Activated CD8-positive, alpha-beta T cell treated with anti-CD3 and anti-CD28 coated beads for 36 hours (primary cell): ENCODE data around the gene CFAP92. TPM values are rescaled to one million over a fixed set of nuclear protein-coding genes. Genes with fewer than 3 reads are reported as not detected.
A peak's percentile ranks its signal among the peaks of the same experiment; 100 is the strongest.
"Not testable (repeated sequence)": the region's sequence is repeated elsewhere in the genome, so short reads cannot be mapped to it uniquely, and the experiment has no call there.

Source experiments
- ATAC-seq: fragments of 200-7000 bp; cut with Tn5 transposase; one replicate; pipeline ENCODE4 v1.10.0; 2021; ENCODE audit warnings: mild to moderate bottlenecking, moderate library complexity
- CTCF ChIA-PET: fragments of 350-600 bp; sonication (Branson Sonifier 250); formaldehyde crosslinking; loops from one replicate; lab custom pipeline; 2021; ENCODE audit warnings: antibody characterized with exemption; lab: Charles Lee
- POLR2A ChIA-PET: fragments of 350-600 bp; sonication (Branson Sonifier 250); formaldehyde crosslinking; loops from one replicate; lab custom pipeline; 2021; ENCODE audit warnings: antibody characterized with exemption; lab: Charles Lee
- DNase-seq: peaks from one replicate; pipeline ENCODE4 v3.0.0-alpha.2; 2020
- H3K27ac Mint-ChIP-seq: one replicate; pipeline ENCODE4 v1.8.0; 2021; ENCODE audit warnings: mild to moderate bottlenecking, mixed read lengths
- H3K27me3 Mint-ChIP-seq: one replicate; pipeline ENCODE4 v1.8.0; 2021; ENCODE audit warnings: mixed read lengths
- H3K36me3 Mint-ChIP-seq: one replicate; pipeline ENCODE4 v1.8.0; 2021; ENCODE audit warnings: low read depth, mixed read lengths
- H3K4me1 Mint-ChIP-seq: one replicate; pipeline ENCODE4 v1.8.0; 2021; ENCODE audit warnings: low read depth, mixed read lengths
- H3K4me3 Mint-ChIP-seq: one replicate; pipeline ENCODE4 v1.8.0; 2021; ENCODE audit warnings: mild to moderate bottlenecking, moderate library complexity, mixed read lengths
- H3K9me3 Mint-ChIP-seq: one replicate; pipeline ENCODE4 v1.8.0; 2021; ENCODE audit warnings: mixed read lengths
- CTCF ChIP-seq: fragments of 200-600 bp; IDR thresholded peaks from one replicate; pipeline ENCODE4 v1.8.0; 2022; ENCODE audit warnings: antibody characterized with exemption, mild to moderate bottlenecking
- intact Hi-C: fragments of 100-400 bp; cut with micrococcal nuclease; formaldehyde crosslinking; loops from one replicate; pipeline ENCODE4 v1.10.0; 2022
- total RNA-seq, 2 experiments: library from RNA; stranded (reverse); gene quantifications; one replicate each; pipeline ENCODE4 v1.2.3, GENCODE V29; 2021

Gene CFAP92
- total RNA-seq, 2 experiments from 2014 or later: 0.38 to 0.83 TPM

DNA sequence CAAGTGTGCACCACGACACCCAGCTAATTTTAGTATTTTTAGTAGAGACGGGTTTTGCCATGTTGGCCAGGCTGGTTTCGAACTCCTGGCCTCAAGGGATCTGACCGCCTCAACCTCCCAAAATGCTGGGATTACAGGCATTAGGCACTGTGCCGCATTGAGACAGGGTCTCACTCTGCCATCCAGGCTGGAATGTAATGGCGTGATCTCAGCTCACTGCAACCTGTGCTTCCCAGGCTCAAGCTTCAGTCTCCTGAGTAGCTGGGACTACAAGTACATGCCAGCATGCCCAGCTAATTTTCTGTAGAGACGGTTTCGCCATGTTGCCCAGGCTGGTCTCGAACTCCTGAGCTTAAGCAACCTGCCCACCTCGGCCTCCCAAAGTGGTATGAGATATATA is 62.8 kb downstream of the CFAP92 start:
- TF ChIP-seq CTCF: no peak
- peaks cover 6% of the 10 kb centered on the region for H3K9me3 Mint-ChIP-seq
- intact Hi-C loops: no loop called here
- CTCF ChIA-PET: interaction anchor here (1.1 kb wide), 1 partner anchor 85 kb away, joined by 3 read pairs; no protein-coding TSS in a partner anchor
- H3K4me1 Mint-ChIP-seq: no peaks in the 10 kb centered on the region
- DNase-seq (no peak), ATAC-seq (no peak)
- H3K36me3 Mint-ChIP-seq: no peaks in the 10 kb centered on the region
- H3K27me3 Mint-ChIP-seq: no peaks in the 10 kb centered on the region
- POLR2A ChIA-PET: no interaction called here
- H3K4me3 Mint-ChIP-seq: no peak overlapping the region
- H3K27ac Mint-ChIP-seq: no peak overlapping the region

DNA sequence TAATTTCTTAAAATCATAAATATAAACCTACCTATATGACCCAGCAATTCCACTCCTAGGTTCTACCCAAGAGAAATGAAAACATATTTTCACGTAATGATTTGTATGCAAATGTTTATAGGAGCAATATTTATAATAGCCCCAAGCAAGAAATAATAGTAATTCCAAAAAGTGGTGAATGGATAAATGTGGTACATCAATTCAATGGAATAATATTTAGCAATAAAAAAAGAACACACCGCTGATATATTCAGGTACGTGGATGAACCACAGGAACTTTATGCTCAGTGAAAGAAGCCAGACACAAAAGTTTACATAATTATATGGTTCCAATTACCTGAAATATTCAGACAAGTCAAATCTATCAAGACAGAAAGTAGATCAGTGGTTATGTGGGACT is 64.5 kb downstream of the CFAP92 start:
- Mint-ChIP-seq H3K4me1 (peaks cover 5% of the 10 kb centered on the region), H3K36me3 (peaks cover 6% of the 10 kb centered on the region), H3K27me3 (no peaks in the 10 kb centered on the region), H3K9me3 (peaks cover 13% of the 10 kb centered on the region), H3K27ac (no peak overlapping the region), H3K4me3 (no peak overlapping the region)
- intact Hi-C loops: no loop called here
- TF ChIP-seq CTCF: no peak
- POLR2A ChIA-PET: no interaction called here
- CTCF ChIA-PET: no interaction called here
- ATAC-seq: no peak
- DNase-seq: no peak

- ChIA-PET POLR2A (interaction anchor here (0.6 to 1.8 kb wide), 4 partner anchors 45 to 243 kb away, joined by 3 to 9 read pairs (median 5); partner anchors contain the start of gene ACAD9), CTCF (interaction anchor here (0.9 to 2.7 kb wide), 8 partner anchors 30 to 322 kb away, joined by 3 to 23 read pairs (median 5); no protein-coding TSS in a partner anchor)
- Mint-ChIP-seq H3K4me3 (peak overlapping the region; percentile 69), H3K9me3 (peaks cover 29% of the 10 kb centered on the region), H3K27ac (peak overlapping the region; percentile 89), H3K4me1 (peaks cover 37% of the 10 kb centered on the region), H3K36me3 (peaks cover 37% of the 10 kb centered on the region)
- intact Hi-C loops, H3K27me3 Mint-ChIP-seq, ATAC-seq, DNase-seq: not testable (repeated sequence)
Observed at GRCh38 chr3:128923986-128924385, 69.9 kb downstream of the CFAP92 start.

DNA sequence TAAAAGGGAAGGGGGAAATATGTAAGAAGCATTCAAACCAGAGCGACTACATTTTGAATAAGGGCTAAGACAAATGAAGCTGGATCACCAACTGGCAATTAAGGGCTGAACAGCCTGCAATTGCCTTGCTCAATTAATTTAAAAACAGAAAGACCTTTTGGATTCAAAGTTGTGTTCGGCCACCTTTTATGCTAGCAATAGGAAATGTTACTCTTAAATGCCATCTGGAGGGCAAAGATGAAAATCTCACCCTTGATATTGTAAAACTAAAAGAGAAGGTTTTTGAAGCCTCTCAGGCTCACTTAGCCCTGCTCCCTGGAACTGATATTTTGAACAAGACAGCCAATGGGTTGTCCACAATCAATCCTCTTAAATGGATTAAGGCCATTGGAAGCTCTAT is 70.3 kb downstream of the CFAP92 start:
- no peak for DNase-seq
- ChIA-PET POLR2A (interaction anchor here (0.6 to 1.8 kb wide), 5 partner anchors 44 to 351 kb away, joined by 3 to 9 read pairs (median 4); partner anchors contain the start of gene ACAD9), CTCF (interaction anchor here (0.9 to 2.7 kb wide), 8 partner anchors 30 to 322 kb away, joined by 3 to 23 read pairs (median 5); no protein-coding TSS in a partner anchor)
- Mint-ChIP-seq H3K4me3 (peak overlapping the region; percentile 69), H3K4me1 (peaks cover 37% of the 10 kb centered on the region), H3K9me3 (peaks cover 29% of the 10 kb centered on the region), H3K27me3 (no peaks in the 10 kb centered on the region), H3K36me3 (peaks cover 41% of the 10 kb centered on the region), H3K27ac (peak overlapping the region; percentile 89)
- ATAC-seq: peak; percentile 29
- intact Hi-C loops: no loop called here
- TF ChIP-seq CTCF: peak; percentile 16

DNA sequence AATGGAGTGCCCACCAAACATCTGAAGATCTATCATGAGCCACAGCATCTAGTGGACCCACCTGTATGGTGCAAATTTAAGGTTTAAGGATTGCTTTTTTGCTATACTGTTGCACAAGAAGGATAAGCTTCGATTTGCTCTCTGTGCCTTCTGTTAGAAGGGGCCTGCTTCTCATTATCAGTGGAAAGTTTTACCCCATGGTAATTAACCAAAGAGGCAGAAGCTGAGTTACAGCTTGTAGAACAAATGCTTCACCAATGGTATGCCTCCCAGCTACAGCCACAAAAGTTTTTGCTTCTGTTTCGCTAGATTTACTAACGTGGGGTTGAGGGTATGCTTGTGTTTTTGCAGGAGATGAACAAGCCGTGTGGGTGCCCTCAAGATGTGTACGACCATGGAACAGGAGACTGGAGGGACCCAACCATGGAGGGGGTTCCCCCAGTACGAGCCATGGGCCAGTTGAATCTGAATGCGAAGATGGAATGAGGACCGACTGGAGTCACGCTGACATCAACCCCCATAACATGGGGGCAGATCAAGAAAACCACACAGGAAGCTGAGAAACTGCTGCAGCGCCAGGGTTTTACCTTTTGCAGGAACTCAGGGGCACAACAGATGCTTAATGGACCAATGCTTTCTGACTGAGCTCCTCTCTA is 70.9 kb downstream of the CFAP92 start:
- POLR2A ChIA-PET: interaction anchor here (0.9 to 1.8 kb wide), 7 partner anchors 9 to 351 kb away, joined by 3 to 9 read pairs (median 3); partner anchors contain the start of gene ACAD9
- CTCF ChIA-PET: interaction anchor here (0.9 to 2.7 kb wide), 7 partner anchors 29 to 323 kb away, joined by 3 to 23 read pairs (median 6); no protein-coding TSS in a partner anchor
- no peaks in the 10 kb centered on the region for H3K27me3 Mint-ChIP-seq
- intact Hi-C loops: no loop called here
- peak overlapping the region; percentile 89 for H3K27ac Mint-ChIP-seq
- ATAC-seq (peak; percentile 88), DNase-seq (peak; percentile 83)
- peak overlapping the region; percentile 69 for H3K4me3 Mint-ChIP-seq
- peaks cover 47% of the 10 kb centered on the region for H3K36me3 Mint-ChIP-seq
- peaks cover 29% of the 10 kb centered on the region for H3K9me3 Mint-ChIP-seq
- peaks cover 37% of the 10 kb centered on the region for H3K4me1 Mint-ChIP-seq
- TF ChIP-seq CTCF: peak; percentile 6
